ENCODE results near the gene PLEKHA7. TPM values are rescaled to one million over a fixed set of nuclear protein-coding genes. Genes with fewer than 3 reads are reported as not detected.

Gene PLEKHA7
- total and polyA plus RNA-seq, 2 of the 4 experiments (the other 2 are of a cell fraction) = 0.12 TPM; not detected in 1

DNA sequence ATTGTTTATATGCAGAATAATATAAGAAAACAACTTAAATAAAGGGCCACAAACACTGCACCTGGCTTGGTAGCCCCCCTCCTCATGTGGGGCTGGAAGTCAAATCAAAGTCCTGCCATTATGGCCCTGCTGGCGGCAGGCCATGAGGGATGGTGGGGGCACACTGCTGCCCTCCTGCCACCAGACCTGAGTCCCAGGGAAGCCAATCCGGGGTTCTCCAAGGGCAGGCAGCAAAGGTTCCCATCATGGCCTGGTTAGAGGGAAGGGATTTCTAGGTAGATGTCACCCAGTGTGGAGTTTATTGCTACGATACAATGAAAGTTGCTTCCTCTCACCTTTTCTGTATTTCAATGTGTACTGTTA is 236.6 kb downstream of the PLEKHA7 start:
- H2AK9ac ChIP-seq (replicated peaks; ENCODE audit: low read depth, low read length, poor library complexity) = no peak overlapping the region
- no peak overlapping the region for H4K8ac ChIP-seq (ENCODE audit: low read depth in 2 of 2, low read length in 2 of 2)
- intact Hi-C loops (cut with micrococcal nuclease) = no loop called here
- no peak overlapping the region for H2BK5ac ChIP-seq (ENCODE audit: low read depth, low read length, poor library complexity, severe bottlenecking)
- no peak overlapping the region for H2BK20ac ChIP-seq (ENCODE audit: low read depth, low read length)
- H4K20me1 ChIP-seq (ENCODE audit: insufficient read depth, low read length) = no peaks in the 10 kb centered on the region
- no peak overlapping the region for H3K56ac ChIP-seq (ENCODE audit: extremely low read depth, insufficient read depth, low read length)
- no peak overlapping the region for H3K27ac ChIP-seq (ENCODE audit: insufficient read depth, low read length)
- ChIA-PET POLR2A (ENCODE audit: unreplicated experiment) (interaction anchor here (0.7 kb wide), 1 partner anchor 43 kb away, joined by 3 read pairs; no protein-coding TSS in a partner anchor), CTCF (no interaction called here)
- no TSS peak for BruUV-seq (replicated peaks)
- no peak overlapping the region for H3K23ac ChIP-seq (ENCODE audit: low read depth, low read length)
- WGBS, 2 experiments (ENCODE audit: extremely low coverage in 2 of 2, insufficient read length in 1 of 2) = 100% methylated on average over 1 of the region's 3 CpGs; no CpG with 5 or more reads in 1 of the 2 experiments
- no peak overlapping the region for H3K4me2 ChIP-seq (ENCODE audit: low read depth, low read length)
- no peak overlapping the region for H3K18ac ChIP-seq (ENCODE audit: low read depth, low read length)
- H3K36me3 ChIP-seq (ENCODE audit: control insufficient read depth, insufficient read depth, low read length) = no peaks in the 10 kb centered on the region
- H3K14ac ChIP-seq (replicated peaks; ENCODE audit: low read depth, low read length) = no peak overlapping the region
- ATAC-seq (ENCODE audit: low read depth) = no peak
- peaks cover 23% of the 10 kb centered on the region; the same call in 1 of the 2 replicates for H3K27me3 ChIP-seq (ENCODE audit: control insufficient read depth, insufficient read depth, low read length)
- H3K9me3 ChIP-seq (ENCODE audit: control insufficient read depth, insufficient read depth, low read length) = no peaks in the 10 kb centered on the region
- no peak overlapping the region for H3K4me3 ChIP-seq (ENCODE audit: insufficient read depth, low read depth, low read length)
- no peak overlapping the region for H3K9ac ChIP-seq (ENCODE audit: low read depth, low read length)
- H3K4me1 ChIP-seq (ENCODE audit: control insufficient read depth, insufficient read depth, low read length) = no peaks in the 10 kb centered on the region; the same call in 1 of the 2 replicates
- no peaks in the 10 kb centered on the region for H3K9me1 ChIP-seq (ENCODE audit: insufficient read depth, low read length)
- H2AK5ac ChIP-seq (ENCODE audit: low read depth, low read length) = no peak overlapping the region
- TF ChIP-seq RCOR1 (IDR thresholded peaks at IDR 0.05; ENCODE audit: insufficient replicate concordance, low read length) = no peak
- no peak for TF ChIP-seq RFX5 (IDR thresholded peaks at IDR 0.05; ENCODE audit: low read depth, low read length)
- no peak for TF ChIP-seq FOS (IDR thresholded peaks at IDR 0.05; ENCODE audit: low read depth, low read length)
- TF ChIP-seq MXI1 (IDR thresholded peaks at IDR 0.05; ENCODE audit: borderline replicate concordance, low read depth, low read length) = no peak
- no peak for TF ChIP-seq CEBPB (IDR thresholded peaks at IDR 0.05; ENCODE audit: low read depth, low read length)
- H3K79me1 ChIP-seq (ENCODE audit: low read depth in 1 of 2, low read length in 2 of 2) = no peaks in the 10 kb centered on the region
- in situ Hi-C loops (cut with MboI; ENCODE audit: low sequenced_read_pairs) = no loop called here
- H2BK120ac ChIP-seq (ENCODE audit: low read depth, low read length) = no peak overlapping the region
- no peak overlapping the region for H2BK15ac ChIP-seq (ENCODE audit: low read depth, low read length)
- dilution Hi-C loops (cut with HindIII; ENCODE audit: low sequenced_read_pairs, unreplicated experiment) = no loop called here
- no peak overlapping the region for H2AFZ ChIP-seq (replicated peaks; ENCODE audit: low read length, poor library complexity)
- H4K91ac ChIP-seq (ENCODE audit: insufficient read depth, low read depth, low read length) = no peak overlapping the region
- H3K4ac ChIP-seq (ENCODE audit: low read depth, low read length) = no peak overlapping the region
- no peak for DNase-seq
- H4K5ac ChIP-seq (ENCODE audit: low read depth, low read length) = no peak overlapping the region
